HG02943 (cell line): ENCODE results near the gene MSN.

Experiments
- ATAC-seq: cut with Tn5 transposase; IDR thresholded peaks from one replicate; pipeline ENCODE4 v1.9.1; 2021; ENCODE audit warnings: mild to moderate bottlenecking, low read depth, moderate library complexity; ENCODE audit not compliant: unreplicated experiment

MSN gene

DNA sequence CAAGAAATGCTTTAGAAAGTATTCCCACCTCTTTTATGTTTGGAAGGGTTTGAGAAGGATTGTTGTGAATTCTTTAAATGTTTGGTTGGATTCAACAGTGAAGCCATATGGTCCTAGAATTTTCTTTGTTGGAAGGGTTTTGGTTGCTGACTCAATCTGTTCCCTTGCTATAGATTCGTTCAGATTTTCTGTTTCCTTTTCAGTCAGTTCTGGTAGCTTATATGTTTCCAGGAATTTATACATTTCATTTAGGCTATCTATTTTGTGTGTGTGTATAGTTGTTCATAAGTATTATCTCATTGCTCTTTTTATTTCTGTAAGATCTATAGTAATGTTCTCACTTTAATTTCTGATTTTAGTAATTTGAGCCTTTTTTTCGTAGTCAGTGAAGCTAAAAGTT, 114.4 kb downstream of the MSN start:
- ATAC-seq = no peak

DNA sequence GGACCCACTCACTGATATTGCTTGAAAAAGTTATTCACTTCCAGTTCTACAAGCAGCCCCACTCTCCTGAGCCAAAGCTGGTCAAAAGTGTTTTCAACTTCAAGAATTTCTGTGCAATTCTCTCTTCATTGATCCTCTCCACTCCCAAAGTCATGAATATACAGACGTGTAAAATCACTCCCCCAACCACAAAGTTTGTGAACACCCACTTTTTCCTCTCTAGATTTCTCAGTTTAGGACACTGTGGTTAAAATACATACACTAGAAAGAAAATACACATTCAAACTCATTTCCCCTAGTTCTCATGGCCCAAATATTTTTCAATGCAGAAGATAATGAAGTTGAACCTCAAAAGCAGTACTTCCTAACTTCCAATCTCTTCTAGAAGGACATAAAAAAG, 116.3 kb downstream of the MSN start:
- no peak for ATAC-seq
